ENCODE measurements around the gene ARHGAP22.

Gene ARHGAP22

DNA sequence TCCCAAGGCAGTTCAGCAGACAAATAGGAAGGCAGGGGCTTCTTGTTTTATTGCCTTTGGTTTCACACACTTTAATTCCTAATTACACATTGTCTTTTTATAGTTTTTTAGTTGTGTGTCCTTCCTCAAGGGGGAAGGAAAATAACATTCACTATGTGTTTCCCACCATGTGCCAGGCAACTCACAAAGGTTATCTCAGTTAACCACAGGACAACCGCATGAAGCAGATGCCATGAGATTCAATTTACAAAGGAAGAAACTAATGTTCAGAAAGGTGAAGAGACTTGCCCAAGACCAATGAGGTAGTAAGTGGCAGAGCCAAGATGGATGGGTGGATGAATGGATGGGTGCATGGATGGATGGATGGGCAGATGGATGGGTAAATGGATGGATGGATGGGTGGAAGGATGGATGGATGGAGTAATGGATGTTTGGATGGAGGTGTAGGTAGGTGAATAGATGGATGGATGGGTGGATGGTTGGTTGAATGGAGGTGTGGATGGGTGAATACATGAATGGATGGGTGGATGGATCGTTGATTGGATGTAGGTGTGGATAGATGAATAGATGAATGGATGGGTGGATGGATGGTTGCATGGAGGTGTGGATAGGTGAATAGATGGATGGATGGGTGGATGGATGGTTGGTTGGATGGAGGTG lies 77.9 kb downstream of the ARHGAP22 start:
- DNase-seq: no peak

DNA sequence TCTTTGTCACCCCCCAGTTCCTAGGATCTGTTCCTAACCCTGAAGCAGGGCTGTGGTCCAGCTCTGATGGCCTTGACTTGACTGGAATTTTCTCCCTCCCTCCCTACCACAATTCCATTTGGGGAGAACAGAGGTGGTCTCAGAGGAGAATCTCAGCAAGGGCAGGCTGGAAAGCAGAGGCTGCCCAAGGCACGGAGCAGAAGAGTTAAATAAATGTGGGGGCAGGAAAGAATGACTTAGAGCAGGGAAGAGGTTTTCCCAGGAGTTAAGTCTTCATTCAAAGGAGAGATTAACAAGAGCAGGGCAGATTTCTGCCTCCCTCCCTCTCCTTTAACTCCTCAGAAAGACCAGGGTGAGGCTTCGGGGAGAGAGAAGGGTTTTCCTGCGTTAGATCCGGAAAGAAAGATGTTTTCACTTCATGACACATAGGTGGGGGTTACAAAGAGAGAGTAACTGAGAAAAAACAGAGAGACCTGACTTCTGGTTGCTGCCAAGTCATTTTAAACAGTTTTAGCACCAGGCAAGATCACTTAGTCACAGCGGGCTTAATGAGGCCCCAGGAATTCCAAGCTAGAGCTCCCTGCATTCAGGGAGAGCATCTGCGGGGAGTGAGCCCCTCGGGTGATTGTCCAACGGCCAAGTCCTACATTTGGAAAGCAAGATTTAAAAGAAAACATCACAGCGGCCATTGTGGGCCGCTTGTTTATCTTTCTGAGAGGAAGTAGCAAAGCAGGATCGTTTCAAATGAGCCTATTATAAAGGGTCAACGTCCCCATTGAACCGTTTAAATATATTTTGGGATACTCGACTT lies 78.7 kb downstream of the ARHGAP22 start:
- DNase-seq: no peak

DNA sequence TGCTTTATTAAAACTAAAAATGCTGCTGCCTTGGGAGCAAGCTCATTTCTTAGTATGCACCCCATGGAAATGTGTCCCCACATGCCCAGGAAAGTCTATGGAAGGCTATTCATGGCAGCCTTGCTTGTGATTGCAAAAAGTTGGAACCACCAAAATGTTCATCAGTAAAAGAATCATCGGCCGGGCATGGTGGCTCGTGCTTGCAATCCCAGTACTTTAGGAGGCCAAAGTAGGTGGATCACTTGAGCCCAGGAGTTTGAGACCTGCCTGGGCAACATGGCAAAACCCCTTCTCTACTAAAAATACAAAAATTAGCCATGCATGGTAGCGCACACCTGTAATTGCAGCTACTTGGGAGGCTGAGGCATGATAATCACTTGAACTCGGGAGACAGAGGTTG lies 79.8 kb downstream of the ARHGAP22 start:
- DNase-seq: no peak

DNA sequence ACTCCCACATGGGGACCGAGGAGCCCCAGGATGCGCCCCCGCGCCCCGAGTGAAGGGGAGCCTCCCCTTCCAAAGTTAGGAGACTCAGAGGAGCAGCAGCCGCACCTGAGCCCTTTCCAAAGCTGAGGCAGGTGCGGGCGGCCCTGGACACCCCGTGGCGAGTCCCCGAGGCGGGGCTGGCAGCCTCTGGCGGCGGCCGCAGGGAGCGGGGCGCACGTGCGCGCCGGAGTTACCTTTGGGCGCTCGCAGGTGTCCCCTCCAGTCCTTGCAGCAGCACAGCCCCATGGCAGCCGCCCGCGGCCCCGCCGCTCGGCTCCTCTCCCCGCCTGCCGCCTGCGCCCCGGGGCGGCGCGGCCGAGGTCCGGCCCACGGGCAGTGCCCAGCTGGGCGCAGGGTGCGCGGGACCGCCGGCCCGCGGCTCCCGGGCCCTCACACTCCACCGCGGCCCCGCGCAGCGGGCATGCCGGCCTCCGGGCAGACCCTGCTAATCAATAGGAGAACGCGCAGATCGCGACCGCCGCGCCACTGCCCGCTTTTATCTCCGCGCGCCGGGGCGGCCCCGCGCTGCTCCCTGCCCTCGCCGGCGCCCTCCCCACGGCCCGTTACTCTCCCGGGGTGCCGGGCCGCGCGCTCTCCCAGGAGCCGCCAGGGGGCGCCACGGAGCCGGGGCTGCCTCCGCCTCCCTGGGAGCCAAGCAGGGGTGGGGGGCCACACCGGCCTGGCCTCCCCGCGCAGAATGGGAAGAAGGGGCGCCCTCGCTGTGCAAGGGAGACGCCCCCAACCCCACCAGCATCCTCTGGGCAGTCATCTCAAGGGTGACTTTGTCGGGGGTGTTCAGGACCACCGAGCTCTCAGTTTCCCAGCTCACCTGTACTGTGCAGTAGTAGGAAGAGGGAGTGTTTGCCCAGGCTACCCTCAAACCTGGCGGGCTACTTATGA lies 80.8 kb downstream of the ARHGAP22 start:
- no peak for DNase-seq

DNA sequence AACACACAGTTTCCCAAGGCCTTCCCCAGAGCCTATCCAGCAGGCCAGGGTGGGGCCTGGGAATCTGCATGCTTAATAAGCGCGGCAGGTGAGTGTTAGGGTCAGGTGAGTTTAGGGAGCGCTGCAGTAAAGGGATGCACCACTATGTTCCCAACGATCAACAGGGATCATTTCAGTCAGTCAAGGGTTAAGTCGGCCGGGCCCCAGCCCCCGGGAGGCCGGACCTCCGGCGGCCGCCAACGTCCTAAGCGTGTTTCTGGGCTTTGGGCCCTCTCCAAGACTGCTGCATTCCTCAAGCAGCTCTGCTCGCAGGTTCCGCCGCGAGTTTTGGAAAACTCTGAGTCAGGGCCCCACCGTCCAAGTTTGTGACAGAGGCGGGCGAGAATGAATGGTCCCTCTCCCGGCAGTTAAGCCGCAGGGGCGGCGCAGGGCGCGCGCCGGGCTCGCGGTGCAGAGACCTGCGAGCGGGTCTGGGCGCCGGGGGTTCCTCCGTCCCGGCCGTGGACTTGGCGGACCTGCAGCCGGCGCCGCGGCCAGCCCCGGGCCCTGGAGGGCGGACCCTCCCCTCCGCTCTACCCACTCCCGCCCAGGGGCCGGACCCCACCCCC lies 81.6 kb downstream of the ARHGAP22 start:
- DNase-seq: no peak

DNA sequence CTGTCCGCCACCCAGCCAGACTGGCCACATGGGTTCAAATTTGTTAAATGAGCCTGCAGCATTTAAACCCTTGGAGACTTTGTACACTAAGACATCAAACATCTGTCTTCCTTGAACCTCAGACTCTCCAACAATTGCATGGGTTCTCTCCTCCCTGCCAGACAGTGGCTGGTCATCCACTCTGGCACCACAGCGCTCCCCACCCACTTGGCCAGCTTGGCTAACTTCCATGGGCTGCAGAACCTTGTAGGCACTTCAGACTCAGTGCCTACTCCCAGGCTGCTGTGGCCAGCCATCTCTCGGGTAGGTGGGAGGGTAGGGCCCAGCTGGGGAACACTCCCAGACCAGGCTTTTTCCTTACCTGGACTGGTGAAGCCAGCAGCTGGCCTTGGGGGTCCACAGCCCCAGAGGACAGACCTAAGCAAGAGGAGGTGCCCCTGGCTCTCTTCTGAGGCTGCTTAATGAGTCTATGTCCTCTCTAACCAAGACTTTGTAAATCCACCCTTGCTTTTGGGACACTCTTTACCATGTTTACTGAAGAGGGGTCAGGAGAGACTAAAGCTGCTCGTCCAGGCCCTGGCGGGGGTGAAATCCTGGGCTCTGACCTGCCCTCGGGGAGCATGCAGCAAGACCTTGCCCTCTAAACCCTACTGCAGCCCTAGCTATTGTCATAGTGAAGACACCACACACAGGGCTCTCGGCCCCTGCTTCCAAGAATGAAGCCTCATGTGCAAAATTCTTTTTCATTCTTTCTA lies 82.7 kb downstream of the ARHGAP22 start:
- DNase-seq: no peak

DNA sequence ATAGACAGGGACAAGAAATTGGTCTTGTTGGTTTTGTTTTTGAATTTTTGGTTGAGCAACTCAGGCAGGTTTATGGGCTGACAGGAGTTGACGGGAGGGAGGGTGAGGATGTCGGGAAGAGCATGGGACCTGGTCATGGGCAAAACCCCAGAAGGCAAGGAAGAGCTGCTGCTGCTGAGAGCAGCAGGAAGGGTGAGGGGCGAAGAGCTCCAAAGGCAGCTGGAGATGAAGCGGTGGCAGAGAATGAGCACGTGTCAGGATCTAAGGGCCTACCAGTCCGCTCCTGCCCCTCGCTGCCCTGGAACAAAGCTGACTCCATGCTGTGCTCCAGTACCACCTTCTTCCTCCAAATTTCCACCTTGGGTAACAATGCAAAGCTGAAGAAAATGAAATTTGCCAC lies 84.3 kb downstream of the ARHGAP22 start:
- DNase-seq: no peak

DNA sequence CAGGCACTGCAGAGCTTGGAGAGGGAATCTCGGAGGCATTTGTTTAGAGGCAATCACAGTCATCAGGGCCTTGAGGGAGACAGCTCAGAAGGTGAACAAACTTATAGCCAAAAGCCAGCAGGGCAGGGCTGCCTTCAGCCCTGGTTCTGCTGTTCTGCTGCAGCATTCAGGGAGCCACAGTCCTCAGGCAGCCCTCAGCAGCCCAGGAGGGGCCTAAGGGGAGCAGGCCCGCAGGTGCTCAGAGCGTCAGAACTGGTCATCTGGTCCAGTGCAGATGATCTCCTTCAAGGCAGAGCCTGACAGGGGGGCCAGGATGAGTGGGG lies 84.7 kb downstream of the ARHGAP22 start:
- no peak for DNase-seq

DNA sequence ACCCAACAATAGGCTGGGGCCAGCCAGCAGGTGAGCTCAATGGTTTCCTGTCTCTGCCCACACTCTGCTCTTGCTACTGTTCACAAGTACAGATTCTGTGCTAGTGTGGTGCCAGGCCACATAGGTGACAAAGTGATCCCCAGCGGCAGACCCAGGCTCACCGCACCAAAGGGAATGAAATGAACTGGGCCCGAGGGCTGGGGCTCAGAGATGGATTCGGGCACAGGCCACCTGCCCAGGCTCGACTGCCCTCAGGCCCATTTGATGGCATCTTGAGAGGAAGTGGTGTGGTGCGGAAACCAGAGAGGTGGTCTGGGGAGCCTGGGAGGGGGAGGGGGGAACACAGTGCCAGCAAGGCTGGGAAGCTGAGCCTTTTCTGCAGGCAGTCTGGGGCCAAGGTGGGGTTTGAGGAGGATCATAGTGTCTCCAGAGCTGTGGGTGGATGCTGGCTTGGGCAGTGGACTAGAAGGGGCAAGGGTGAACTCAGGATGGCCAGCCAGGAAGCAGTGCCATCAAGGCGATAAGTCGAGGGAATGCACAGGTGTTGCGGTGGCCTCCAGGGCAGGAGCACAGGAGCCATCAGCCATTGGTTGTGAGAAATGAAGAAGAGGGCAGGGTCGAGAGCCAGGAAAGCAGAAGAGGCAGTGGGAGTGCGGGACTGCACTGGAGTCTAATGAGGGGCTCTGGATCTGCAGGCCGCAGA lies 85.2 kb downstream of the ARHGAP22 start:
- DNase-seq: no peak

DNA sequence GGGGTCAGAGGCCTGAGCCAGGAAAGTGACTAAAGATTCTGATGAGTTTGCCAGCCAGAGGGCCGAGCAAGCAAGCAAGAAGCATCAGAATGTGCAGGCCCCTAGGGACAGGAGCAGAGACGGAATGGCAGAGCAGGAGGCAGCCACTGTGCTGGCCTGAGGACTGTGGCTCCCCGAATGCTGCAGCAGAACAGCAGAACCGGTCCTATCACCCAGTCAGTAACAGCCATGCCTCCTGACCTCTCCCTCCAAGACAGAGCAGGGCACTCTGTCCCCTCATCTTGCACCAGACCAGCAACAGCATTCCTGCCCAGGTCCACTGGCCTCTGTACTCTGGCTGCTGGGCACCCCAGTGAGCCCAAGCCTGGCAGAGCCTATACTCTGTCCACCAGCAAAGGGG lies 85.9 kb downstream of the ARHGAP22 start:
- DNase-seq: no peak

DNA sequence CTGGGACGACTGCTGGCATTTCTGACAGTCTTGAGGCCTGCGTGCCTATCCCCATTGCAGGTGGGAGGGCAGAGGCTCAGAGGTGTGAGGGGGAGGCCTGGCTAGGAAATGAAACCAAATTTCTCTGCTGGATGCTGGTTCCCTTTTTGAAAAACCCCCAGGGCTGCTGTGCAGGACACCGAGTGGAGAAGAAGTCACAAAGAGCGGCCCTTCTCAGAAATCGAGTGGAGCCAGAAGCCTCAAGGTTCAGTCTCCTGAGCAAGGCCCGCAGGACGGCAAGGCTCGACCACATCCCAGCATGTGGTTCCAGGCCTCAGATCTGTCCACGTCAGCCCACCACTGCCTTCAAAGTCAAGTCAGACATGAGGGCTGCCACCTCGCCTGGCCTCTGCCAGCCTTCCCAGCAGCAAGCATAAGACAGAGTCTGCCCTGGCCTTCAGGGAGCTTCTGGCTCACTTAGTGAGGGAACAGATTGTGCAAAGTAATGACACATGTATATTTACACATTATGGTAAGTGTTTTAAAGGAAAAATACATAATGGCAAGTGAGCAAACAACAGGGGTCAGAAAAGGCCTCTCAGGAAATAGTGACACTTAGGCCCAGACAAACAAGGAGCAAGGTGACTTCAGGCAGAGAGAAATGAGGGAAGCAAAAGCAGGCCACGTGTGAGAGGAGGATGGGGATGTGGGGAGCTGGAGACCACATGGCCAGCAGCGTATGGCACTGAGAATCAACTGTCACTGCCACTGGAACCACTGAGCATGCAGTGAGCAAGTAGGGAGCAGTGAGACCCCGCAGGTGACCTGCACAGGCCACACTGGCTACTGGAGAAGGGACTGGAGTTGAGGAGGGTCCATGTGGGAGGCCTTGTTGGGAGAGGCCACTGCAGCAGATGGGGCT lies 86.7 kb downstream of the ARHGAP22 start:
- no peak for DNase-seq

DNA sequence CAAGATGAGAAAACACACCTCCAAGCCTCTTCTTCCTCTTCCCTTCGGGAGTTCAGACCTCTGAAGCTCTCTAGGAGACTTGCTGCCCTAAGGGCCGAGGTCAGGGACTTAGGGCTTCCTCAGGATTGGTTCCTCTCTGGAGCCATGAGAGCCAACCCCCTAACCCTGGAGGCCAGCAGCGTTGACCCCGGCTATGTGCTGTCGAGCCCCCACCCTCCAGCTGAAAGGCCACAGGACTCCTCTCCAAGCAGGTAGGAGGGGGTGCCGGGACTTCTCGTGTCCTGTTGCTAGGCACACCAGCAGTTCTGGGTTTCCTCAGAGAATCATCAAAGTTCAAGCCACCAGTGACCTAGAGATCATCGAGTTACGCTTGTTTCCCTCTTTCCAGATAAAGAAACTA lies 87.4 kb downstream of the ARHGAP22 start:
- DNase-seq: no peak

DNA sequence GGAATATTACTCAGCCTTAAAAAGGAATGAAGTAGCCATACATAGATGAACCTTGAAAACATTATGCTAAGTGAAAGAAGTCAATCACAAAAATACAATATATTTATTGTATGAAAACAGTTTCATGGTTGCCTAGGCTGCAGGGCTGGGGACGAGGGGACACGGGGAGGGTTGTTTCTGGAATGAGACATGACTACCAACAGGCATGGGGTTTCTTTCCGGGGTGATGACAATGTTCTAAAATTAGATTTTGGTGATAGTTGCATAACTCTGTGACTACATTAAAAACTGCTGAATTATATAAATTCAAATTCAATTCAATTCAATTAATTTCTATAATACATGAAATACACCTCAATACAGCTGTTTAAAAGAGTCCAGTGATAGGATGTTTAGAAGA lies 88.0 kb downstream of the ARHGAP22 start:
- DNase-seq: no peak

DNA sequence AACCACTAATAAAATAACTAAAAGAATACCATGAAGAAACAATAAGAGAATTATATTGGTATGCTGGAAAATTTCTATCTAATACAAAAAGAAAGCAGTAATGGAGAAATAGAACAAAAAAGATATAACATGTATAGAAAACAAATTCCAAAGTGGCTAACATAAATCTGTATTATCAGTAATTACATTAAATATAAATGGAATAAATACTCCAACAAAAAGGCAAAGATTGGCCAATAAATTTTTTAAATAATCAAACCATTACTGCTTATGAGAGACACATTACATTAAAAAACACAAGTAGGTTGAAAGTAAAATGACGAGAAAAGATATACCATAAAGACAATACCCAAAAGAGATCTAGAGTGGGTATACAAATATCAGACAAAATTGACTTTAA lies 90.0 kb downstream of the ARHGAP22 start:
- no peak for DNase-seq

DNA sequence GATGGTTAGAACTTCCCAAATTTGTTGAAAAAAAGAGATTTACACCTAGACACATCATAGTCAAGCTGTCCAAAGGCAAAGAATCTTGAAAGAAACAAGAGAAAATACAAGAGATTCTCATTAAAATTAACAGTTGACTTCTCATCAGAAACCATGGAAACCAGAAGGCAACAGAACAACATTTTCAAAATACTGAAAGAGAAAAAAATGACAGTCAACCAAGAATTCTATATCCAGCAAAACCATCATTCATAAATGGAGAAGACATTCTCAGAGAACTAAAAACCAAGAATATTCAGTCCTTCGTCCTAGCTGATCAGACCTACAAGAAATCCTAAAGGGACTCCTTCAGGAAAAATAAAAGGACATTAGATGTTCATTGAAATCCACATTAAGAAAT lies 90.6 kb downstream of the ARHGAP22 start:
- DNase-seq: no peak

DNA sequence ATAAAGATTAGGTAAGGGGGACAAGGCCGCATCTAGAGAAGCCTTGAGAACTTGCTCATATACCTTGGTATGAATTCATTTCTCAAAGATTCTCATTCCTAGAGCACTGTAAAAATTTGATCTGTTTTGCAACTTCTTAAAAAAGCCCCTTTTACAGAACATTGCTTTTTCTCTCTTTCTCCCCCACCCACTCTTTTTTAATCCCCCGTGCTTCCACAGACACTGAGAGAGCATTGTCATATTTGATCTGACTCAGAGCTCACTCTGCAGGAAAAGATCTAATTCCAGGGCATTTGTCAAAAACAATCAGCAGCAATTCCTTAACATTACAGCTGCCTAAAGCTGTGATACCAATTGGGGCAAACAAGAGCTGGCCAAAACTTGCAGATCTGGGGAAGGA lies 92.0 kb downstream of the ARHGAP22 start:
- DNase-seq: no peak

DNA sequence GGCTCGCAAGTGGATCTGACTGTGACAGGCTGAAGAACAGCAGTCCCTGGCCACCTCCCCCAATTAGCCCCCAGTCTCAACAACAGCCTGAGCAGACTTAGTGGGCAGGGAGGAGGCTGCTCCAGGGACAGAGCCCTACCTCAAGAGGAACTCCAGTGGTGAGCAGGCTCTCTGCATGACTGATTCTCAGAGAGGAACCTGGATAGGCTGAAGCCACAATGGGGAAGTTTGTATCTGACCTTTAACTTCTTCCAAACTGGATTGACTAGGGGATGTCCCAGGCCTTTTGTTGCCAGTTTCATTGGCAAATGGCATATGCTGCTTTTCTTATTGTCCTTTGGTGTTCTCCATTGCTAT lies 93.0 kb downstream of the ARHGAP22 start:
- no peak for DNase-seq

DNA sequence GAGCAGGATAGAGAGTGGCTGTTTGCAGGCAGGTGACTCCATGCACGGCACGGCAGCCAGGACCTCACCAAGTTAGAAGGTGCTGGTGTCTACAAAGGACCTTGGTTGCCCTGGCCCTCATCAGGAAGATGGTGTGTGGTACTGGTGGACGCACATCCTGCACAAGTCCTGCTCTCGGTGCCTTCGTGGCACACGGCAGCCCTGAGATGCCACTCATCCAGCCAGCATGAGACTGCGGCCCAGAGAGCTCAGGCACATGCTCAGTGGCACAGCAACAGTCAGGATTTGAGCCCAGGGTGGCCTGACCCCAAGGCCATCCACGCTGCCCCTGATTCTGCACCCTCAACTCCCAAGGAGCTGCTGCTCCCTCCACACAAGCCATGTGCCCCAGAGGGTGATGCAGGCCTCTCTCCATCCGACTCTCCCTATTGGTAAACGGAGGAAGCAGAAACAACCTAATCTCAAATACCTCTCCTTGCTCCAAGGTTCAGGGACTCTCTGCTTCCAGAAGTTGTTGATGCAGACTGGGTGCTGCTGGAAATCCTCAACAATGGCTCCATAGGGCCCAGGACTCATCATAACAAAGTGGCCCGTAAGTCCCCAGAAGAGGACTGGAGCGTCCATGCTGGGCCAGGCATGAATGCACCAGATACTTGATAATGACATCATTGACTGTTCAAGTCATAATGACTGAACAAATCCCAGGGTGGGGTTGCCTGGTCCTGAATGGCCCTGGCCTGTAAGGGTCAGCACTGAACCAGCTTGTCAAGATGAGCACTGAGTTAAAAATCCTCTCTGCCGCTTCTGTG lies 93.6 kb downstream of the ARHGAP22 start:
- DNase-seq: no peak

DNA sequence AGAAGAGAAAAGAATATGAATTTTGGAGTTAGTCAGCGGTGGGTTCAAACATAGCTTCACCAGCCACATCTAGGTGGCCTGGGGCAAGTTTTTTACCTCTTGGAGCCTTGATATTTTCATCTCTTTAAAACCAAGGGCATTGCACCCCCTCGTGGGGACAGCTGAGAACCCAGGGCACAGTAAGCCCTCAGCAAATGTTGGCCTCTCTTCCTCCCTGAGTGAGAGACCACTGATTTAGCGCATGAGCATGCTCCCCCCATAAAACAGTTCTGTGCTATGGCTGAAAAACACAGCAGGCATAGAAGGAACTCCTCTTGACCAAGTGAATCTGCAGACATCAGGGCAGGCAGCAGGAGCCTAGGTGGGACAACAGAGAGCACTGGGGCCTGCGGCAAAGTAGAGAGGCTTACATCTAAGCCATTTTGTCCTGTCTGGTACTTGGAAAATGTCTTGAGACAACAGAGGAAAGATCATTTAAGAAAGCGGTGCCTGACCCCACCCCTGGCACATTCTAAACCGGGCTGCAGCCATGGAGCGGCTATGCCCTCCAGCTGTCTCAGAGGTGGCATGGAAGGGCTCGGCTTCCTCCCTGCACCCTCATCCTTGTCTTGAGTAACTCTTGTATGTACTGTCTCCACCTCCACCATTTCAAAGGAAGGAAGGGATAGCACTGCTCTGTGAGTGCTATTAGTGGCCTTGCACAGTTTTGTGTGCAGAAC lies 94.7 kb downstream of the ARHGAP22 start:
- no peak for DNase-seq
